Ectodermal cell (in vitro differentiated cells): Measurements from ENCODE around the gene COMMD10.

Experiments
- H3K27ac ChIP-seq: 2 replicates; pipeline ENCODE4 v1.7.0; 2013; ENCODE audit warnings: mild to moderate bottlenecking, low read depth, low read length; ENCODE audit not compliant: insufficient read depth, poor library complexity, severe bottlenecking
- H3K27me3 ChIP-seq: 2 replicates; pipeline ENCODE4 v1.7.0; 2013; ENCODE audit warnings: mild to moderate bottlenecking, low read length; ENCODE audit not compliant: insufficient read depth, control insufficient read depth, poor library complexity, severe bottlenecking
- H3K36me3 ChIP-seq: one replicate; pipeline ENCODE4 v1.7.0; 2013; ENCODE audit warnings: low read length; ENCODE audit not compliant: control insufficient read depth, insufficient read depth
- H3K4me1 ChIP-seq: one replicate; pipeline ENCODE4 v1.7.0; 2013; ENCODE audit warnings: low read length; ENCODE audit not compliant: control insufficient read depth, insufficient read depth
- H3K4me3 ChIP-seq: 2 replicates; pipeline ENCODE4 v1.7.0; 2013; ENCODE audit warnings: low read depth, low read length, control low read depth; ENCODE audit not compliant: insufficient read depth
- H3K9me3 ChIP-seq: 2 replicates; pipeline ENCODE4 v1.7.0; 2013; ENCODE audit warnings: mild to moderate bottlenecking, low read length, moderate library complexity; ENCODE audit not compliant: control insufficient read depth
- WGBS, 2 experiments: methylation state at CpG; one replicate each; pipeline ENCODE4 v1.1.7; 2013; ENCODE audit warnings: missing lambda C conversion rate in 2 of 2; 5-methylcytosine and 5-hydroxymethylcytosine counted together

COMMD10 gene

DNA sequence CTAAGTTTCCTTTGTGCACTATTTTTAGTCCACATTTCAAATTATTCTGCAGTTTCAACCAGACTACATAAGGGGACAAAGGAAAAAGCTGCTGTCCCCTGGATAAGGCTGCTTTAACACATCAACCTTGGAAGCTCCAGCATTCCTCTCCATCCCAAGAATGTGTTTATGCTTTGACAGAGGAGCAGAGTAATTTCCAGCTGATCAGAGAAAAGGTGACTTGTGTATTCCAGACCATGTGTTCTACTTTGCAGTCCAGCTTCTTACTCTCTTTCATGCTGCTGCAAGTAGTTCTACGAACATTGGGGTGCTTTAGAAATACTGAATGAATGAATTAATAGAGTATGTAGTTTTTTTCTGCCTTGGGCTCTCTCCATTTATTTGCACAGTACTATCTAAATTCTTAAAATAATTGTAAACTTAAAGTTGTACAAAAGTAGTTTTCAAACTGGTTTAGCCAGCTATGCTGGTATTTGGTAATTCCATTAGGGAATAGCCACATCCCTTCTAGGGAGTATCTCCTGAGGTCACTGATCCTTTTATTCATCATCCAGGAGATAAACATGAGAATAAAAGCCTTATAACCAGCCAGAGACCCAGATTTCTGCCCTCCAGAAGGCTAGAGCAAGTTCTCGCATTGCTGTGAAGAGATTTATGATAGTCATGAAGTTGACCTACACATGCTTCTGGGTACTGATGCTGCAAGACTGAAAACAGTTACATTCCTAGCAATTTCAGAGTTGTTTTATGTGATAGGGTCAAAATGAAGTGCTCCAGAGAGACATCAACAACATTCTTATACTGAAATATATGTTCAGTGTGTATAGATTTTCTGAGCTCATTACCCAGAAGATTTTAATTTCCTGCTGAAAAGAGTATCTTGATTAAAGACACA is 215.2 kb downstream of the COMMD10 start:
- 88 to 94% methylated on average over 2 of the region's 2 CpGs for WGBS, 2 experiments
- Histone ChIP-seq H3K4me3 (no peak overlapping the region), H3K27ac (no peak overlapping the region), H3K4me1 (no peaks in the 10 kb centered on the region), H3K9me3 (no peaks in the 10 kb centered on the region), H3K27me3 (no peaks in the 10 kb centered on the region), H3K36me3 (no peaks in the 10 kb centered on the region)

- H3K27ac ChIP-seq: no peak overlapping the region
- H3K4me1 ChIP-seq: no peaks in the 10 kb centered on the region
- H3K27me3 ChIP-seq: no peaks in the 10 kb centered on the region
- no peaks in the 10 kb centered on the region for H3K9me3 ChIP-seq
- 76 to 94% methylated on average over 1 of the region's 1 CpG for WGBS, 2 experiments
- no peak overlapping the region for H3K4me3 ChIP-seq
- peaks cover 4% of the 10 kb centered on the region for H3K36me3 ChIP-seq
These were observed 216.3 kb downstream of the COMMD10 start for GRCh38 chr5:116301110-116301509.

DNA sequence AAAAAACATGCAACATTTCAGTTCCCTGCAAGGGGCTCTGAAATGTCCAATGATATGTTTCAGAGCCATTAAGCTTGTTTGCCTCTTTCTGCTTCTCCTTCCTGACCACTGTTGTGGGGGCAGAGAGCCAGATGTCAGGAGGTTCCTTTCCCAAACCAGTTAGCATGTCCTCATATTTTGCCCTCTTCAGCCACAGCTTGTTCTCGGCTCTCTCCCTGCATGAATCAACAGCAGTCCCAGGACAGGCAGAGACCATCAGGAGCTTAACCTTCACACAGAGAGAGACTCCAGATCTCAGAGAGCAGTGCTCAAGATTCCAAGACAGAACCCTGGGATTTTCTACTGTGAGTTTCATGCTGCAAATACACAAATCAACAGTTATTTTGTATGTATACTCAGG is 218.5 kb downstream of the COMMD10 start:
- WGBS, 2 experiments: 90 to 93% methylated on average over 1 of the region's 1 CpG
- peaks cover 7% of the 10 kb centered on the region for H3K36me3 ChIP-seq

GRCh38 chr5:116303810-116304209 is 219.0 kb downstream of the COMMD10 start:
- no peaks in the 10 kb centered on the region for H3K9me3 ChIP-seq
- H3K36me3 ChIP-seq: peaks cover 7% of the 10 kb centered on the region
- no peaks in the 10 kb centered on the region for H3K27me3 ChIP-seq
- no peak overlapping the region for H3K4me3 ChIP-seq
- 90 to 98% methylated on average over 2 to 4 of the region's 4 CpGs for WGBS, 2 experiments
- no peak overlapping the region for H3K27ac ChIP-seq
- H3K4me1 ChIP-seq: no peaks in the 10 kb centered on the region

More for the DNA sequence above, 218.5 kb downstream of the COMMD10 start:
- Histone ChIP-seq H3K4me1 (no peaks in the 10 kb centered on the region), H3K9me3 (no peaks in the 10 kb centered on the region), H3K27me3 (no peaks in the 10 kb centered on the region), H3K4me3 (no peak overlapping the region), H3K27ac (no peak overlapping the region)

DNA sequence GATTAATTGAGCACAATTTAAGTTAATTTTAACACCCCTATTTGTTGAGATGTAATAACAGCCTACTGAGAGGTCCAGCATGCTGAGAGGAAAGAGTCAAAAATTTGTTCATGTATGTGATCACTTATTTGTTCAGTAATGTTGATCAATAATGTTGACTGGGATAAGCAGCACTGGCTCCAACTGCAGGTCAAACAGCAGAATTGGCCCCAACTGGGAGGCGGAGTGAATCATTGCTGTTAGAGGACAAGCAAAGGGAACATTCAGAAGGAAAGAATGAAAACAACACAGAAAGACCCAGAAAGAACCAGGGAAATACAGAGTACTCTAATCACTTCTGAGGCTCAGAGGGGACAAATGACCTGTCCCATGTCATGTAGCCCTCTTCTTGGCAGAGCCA is 221.1 kb downstream of the COMMD10 start:
- 91% methylated on average over 1 of the region's 1 CpG for WGBS, 2 experiments
- peaks cover 7% of the 10 kb centered on the region for H3K36me3 ChIP-seq
- H3K9me3 ChIP-seq: no peaks in the 10 kb centered on the region

GRCh38 chr5:116306846-116307245 is 222.0 kb downstream of the COMMD10 start:
- WGBS, 2 experiments: 91 to 98% methylated on average over 2 of the region's 2 CpGs
- H3K4me1 ChIP-seq: no peaks in the 10 kb centered on the region
- H3K4me3 ChIP-seq: no peak overlapping the region
- H3K9me3 ChIP-seq: no peaks in the 10 kb centered on the region
- no peaks in the 10 kb centered on the region for H3K27me3 ChIP-seq
- peaks cover 7% of the 10 kb centered on the region for H3K36me3 ChIP-seq
- H3K27ac ChIP-seq: no peak overlapping the region

More for the DNA sequence above, 221.1 kb downstream of the COMMD10 start:
- no peak overlapping the region for H3K27ac ChIP-seq
- no peaks in the 10 kb centered on the region for H3K27me3 ChIP-seq
- no peak overlapping the region for H3K4me3 ChIP-seq
- H3K4me1 ChIP-seq: no peaks in the 10 kb centered on the region

GRCh38 chr5:116308391-116308790 is 223.6 kb downstream of the COMMD10 start:
- Histone ChIP-seq H3K27me3 (no peaks in the 10 kb centered on the region), H3K36me3 (peaks cover 7% of the 10 kb centered on the region), H3K27ac (no peak overlapping the region), H3K4me3 (no peak overlapping the region), H3K9me3 (no peaks in the 10 kb centered on the region), H3K4me1 (no peaks in the 10 kb centered on the region)
- 90 to 91% methylated on average over 1 of the region's 3 CpGs for WGBS, 2 experiments

GRCh38 chr5:116313366-116313765 is 228.5 kb downstream of the COMMD10 start:
- H3K9me3 ChIP-seq: peaks cover 2% of the 10 kb centered on the region
- H3K27ac ChIP-seq: no peak overlapping the region
- H3K27me3 ChIP-seq: no peaks in the 10 kb centered on the region
- no peak overlapping the region for H3K4me3 ChIP-seq
- peaks cover 3% of the 10 kb centered on the region for H3K36me3 ChIP-seq
- no peaks in the 10 kb centered on the region for H3K4me1 ChIP-seq

DNA sequence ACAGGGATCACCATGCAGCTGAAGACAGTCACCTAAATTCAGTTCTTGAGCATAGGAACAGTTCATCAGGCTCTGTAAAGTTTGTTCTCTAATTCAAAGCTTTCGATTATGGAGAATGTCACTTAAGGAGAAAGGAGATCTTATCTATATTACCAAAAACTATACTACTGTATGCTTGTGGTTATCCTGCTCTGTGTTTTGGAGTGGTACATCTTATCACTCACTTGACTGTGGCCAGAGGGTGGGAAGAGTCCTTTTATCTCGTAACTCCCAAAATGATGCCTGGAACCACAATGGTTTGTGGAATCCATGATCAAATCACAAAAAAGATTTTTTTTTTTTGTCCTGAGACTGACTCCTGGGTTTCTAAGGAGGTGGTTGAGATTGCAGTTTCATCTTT is 230.7 kb downstream of the COMMD10 start:
- no peaks in the 10 kb centered on the region for H3K4me1 ChIP-seq
- H3K9me3 ChIP-seq: peaks cover 2% of the 10 kb centered on the region
- H3K27me3 ChIP-seq: no peaks in the 10 kb centered on the region
- no peak overlapping the region for H3K27ac ChIP-seq
- H3K36me3 ChIP-seq: peaks cover 5% of the 10 kb centered on the region
- H3K4me3 ChIP-seq: no peak overlapping the region
- 94 to 100% methylated on average over 1 to 2 of the region's 2 CpGs for WGBS, 2 experiments

GRCh38 chr5:116318091-116318854 is 233.4 kb downstream of the COMMD10 start:
- no peaks in the 10 kb centered on the region for H3K27me3 ChIP-seq
- no peaks in the 10 kb centered on the region for H3K4me1 ChIP-seq
- peaks cover 2% of the 10 kb centered on the region for H3K9me3 ChIP-seq
- WGBS, 2 experiments: 84 to 98% methylated on average over 4 of the region's 4 CpGs
- H3K27ac ChIP-seq: no peak overlapping the region
- peaks cover 5% of the 10 kb centered on the region for H3K36me3 ChIP-seq
- H3K4me3 ChIP-seq: no peak overlapping the region
